ENCODE data around the gene LENG8. TPM values are rescaled to one million over a fixed set of nuclear protein-coding genes. Genes with fewer than 3 reads are reported as not detected.

The LENG8 gene
- total RNA-seq, 2 experiments from 2014 or later: 165 to 170 TPM

DNA sequence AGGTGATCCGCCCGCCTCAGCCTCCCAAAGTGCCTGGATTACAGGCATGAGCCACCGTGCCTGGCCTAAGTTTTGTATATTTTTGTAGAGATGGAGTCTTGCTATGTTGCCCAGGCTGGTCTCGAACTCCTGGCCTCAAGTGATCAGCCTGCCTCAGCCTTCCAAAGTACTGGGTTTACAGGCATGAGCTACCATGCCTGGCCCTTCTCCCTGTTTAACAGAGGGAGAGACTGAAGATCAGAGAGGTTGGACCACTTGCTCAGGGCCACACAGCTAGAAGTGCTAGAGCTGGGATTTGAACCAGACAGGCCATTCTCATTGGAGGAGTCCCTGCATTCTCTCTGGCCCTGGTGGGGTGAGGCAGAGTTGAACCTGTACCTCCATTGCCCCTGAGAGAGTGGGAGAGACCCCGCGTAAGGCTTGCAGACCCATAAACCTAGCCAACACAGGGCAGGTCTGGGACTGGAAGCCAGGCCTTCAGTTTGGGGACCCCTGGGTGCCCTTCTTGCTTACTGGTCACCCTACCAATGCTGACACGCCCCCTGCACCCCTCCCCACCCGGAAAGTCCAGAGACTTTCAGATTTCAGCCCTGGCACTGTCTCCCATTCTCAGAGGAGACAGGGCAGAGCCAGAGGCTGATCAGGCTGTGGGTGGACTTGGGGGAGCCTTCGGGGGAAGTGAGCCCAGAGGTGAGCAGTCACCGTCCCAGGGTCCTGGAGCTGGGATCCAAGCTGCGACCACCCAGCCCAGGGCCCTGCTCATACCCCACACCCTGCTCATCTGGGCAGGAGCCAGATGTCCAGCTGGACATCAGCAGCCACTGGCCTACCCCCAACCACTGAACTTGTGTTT is 20.4 kb upstream of the LENG8 start:
- Mint-ChIP-seq H3K4me1 (ENCODE audit: low read depth) (peaks cover 2% of the 10 kb centered on the region), H3K27me3 (peaks cover 37% of the 10 kb centered on the region), H3K4me3 (no peak overlapping the region), H3K9me3 (no peaks in the 10 kb centered on the region), H3K27ac (no peak overlapping the region), H3K36me3 (ENCODE audit: low read depth) (no peaks in the 10 kb centered on the region)
- ChIA-PET POLR2A (interaction anchor here (1.5 kb wide), 1 partner anchor 10 kb away, joined by 7 read pairs; no protein-coding TSS in a partner anchor), CTCF (interaction anchor here (1.2 kb wide), 1 partner anchor 13 kb away, joined by 3 read pairs; no protein-coding TSS in a partner anchor)
- TF ChIP-seq, protein P1, sequence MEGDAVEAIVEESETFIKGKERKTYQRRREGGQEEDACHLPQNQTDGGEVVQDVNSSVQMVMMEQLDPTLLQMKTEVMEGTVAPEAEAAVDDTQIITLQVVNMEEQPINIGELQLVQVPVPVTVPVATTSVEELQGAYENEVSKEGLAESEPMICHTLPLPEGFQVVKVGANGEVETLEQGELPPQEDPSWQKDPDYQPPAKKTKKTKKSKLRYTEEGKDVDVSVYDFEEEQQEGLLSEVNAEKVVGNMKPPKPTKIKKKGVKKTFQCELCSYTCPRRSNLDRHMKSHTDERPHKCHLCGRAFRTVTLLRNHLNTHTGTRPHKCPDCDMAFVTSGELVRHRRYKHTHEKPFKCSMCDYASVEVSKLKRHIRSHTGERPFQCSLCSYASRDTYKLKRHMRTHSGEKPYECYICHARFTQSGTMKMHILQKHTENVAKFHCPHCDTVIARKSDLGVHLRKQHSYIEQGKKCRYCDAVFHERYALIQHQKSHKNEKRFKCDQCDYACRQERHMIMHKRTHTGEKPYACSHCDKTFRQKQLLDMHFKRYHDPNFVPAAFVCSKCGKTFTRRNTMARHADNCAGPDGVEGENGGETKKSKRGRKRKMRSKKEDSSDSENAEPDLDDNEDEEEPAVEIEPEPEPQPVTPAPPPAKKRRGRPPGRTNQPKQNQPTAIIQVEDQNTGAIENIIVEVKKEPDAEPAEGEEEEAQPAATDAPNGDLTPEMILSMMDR (IDR thresholded peaks at IDR 0.05): no peak
- intact Hi-C loops (cut with micrococcal nuclease): no loop called here
- DNase-seq (no peak), ATAC-seq (no peak)

DNA sequence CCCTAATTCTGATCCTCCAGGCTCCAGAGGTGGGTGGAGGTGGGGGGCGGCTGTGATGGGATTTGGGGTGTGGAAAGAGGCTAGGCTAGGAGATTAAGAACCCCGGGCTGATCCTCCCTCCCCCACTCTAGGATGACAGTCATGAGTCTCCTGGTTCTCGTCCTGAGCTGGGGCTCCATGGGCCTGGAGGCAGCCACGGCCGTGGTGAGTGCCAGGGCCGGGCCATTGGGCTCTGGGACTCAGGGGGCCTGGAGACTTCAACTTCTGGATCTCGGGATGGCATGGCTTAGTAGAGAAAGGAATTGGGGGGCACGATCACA is 19.9 kb upstream of the LENG8 start:
- ATAC-seq: no peak
- no peaks in the 10 kb centered on the region for H3K9me3 Mint-ChIP-seq
- H3K36me3 Mint-ChIP-seq (ENCODE audit: low read depth): no peaks in the 10 kb centered on the region
- TF ChIP-seq, protein P1 (IDR thresholded peaks at IDR 0.05): no peak
- no peak for DNase-seq
- intact Hi-C loops (cut with micrococcal nuclease): no loop called here
- ChIA-PET POLR2A (interaction anchor here (1.5 kb wide), 1 partner anchor 10 kb away, joined by 7 read pairs; no protein-coding TSS in a partner anchor), CTCF (interaction anchor here (1.2 kb wide), 2 partner anchors 13 to 105 kb away, joined by 3 to 4 read pairs; no protein-coding TSS in a partner anchor)
- peaks cover 34% of the 10 kb centered on the region for H3K27me3 Mint-ChIP-seq
- H3K27ac Mint-ChIP-seq: no peak overlapping the region
- peaks cover 2% of the 10 kb centered on the region for H3K4me1 Mint-ChIP-seq (ENCODE audit: low read depth)
- no peak overlapping the region for H3K4me3 Mint-ChIP-seq

DNA sequence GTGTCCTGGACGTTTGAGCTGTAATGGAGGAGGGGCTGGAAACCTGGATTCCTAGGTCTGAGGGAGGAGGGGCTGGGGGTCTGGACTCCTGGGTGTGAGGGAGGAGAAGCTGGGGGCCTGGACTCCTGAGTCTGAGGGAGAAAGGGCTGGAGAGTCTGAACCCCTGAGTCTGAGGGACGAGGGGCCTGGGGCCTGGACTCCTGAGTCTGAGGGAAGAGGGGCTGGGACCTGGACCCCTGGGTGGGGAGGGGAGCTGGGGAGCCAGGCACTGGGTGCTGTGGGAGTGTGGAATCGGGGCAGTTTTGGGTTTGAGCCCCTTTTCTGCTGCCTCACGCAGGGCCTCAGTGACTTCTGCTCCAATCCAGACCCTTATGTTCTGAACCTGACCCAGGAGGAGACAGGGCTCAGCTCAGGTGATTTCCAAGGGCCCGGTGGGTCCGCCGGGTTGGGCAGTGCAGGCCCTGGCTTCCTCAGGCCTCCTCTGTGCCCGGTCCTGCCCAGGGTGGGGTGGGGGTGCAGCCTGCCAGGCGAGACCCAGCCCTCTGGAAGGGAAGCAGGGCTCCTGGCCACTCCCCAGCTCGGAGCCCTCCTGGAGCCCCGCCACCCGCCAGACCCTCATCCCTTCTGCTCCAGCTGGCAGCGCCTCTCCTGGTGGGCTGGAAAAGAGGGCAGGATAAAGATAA is 19.3 kb upstream of the LENG8 start:
- no peak for DNase-seq
- no peak for ATAC-seq
- peaks cover 28% of the 10 kb centered on the region for H3K27me3 Mint-ChIP-seq
- peaks cover 4% of the 10 kb centered on the region for H3K4me1 Mint-ChIP-seq (ENCODE audit: low read depth)
- ChIA-PET CTCF (interaction anchor here (1.0 to 1.2 kb wide), 3 partner anchors 13 to 105 kb away, joined by 3 to 4 read pairs (median 3); no protein-coding TSS in a partner anchor), POLR2A (interaction anchor here (1.5 kb wide), 1 partner anchor 9 kb away, joined by 7 read pairs; no protein-coding TSS in a partner anchor)
- no peak overlapping the region for H3K4me3 Mint-ChIP-seq
- TF ChIP-seq, protein P1 (IDR thresholded peaks at IDR 0.05): no peak
- no peaks in the 10 kb centered on the region for H3K36me3 Mint-ChIP-seq (ENCODE audit: low read depth)
- H3K9me3 Mint-ChIP-seq: no peaks in the 10 kb centered on the region
- intact Hi-C loops (cut with micrococcal nuclease): no loop called here
- no peak overlapping the region for H3K27ac Mint-ChIP-seq

DNA sequence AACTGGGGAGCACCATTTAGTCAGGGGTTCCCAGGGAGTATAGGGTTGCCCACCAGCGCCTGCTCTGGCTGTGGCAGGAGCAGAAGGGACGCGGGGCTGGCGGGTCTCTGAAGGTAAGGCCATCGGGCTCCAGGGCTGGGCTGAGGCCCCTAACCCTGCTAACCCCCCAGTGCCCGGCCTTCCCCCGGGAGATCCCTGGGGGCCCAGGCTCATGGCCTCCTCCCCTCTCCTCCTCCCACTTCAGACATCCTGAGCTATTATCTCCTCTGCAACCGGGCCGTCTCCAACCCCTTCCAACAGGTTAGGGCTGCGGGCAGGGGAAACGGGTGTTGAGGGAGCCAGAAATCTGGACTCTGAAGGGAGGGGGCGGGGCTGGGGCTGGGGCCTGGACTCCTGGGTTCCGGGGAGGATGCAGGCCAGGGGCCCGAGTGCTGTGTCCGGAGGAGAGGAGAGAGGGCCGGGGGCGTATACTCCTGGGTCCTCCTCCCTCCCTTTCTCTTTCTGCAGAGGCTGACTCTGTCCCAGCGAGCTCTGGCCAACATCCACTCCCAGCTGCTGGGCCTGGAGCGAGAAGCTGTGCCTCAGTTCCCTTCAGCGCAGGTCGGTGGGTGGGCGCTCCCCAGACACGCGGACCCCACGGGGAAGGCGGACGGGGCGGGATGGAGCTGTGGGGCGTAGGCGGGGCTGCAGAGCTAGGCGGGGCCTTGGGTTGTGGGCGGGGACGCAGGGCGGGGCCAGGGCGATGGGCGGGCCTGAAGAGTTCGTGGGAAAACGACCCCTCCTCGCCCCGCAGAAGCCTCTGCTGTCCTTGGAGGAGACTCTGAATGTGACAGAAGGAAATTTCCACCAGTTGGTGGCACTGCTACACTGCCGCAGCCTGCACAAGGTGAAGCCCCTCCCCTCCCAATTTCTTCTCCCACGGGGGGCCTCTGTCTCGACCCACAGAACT is 18.4 kb upstream of the LENG8 start:
- peak overlapping the region; percentile 24 for H3K4me3 Mint-ChIP-seq
- TF ChIP-seq, protein P1 (IDR thresholded peaks at IDR 0.05): no peak
- peak; percentile 64 for DNase-seq
- CTCF ChIA-PET: interaction anchor here (1.0 to 1.2 kb wide), 4 partner anchors 9 to 106 kb away, joined by 3 to 4 read pairs (median 3); partner anchors contain the start of gene TTYH1
- intact Hi-C loops (cut with micrococcal nuclease): no loop called here
- no peaks in the 10 kb centered on the region for H3K36me3 Mint-ChIP-seq (ENCODE audit: low read depth)
- H3K27ac Mint-ChIP-seq: no peak overlapping the region
- ATAC-seq: peak; percentile 81
- POLR2A ChIA-PET: interaction anchor here (0.7 to 1.5 kb wide), 2 partner anchors 8 to 17 kb away, joined by 3 to 7 read pairs; no protein-coding TSS in a partner anchor
- H3K9me3 Mint-ChIP-seq: no peaks in the 10 kb centered on the region
- peaks cover 10% of the 10 kb centered on the region for H3K4me1 Mint-ChIP-seq (ENCODE audit: low read depth)
- peaks cover 19% of the 10 kb centered on the region for H3K27me3 Mint-ChIP-seq

Data from activated CD8-positive, alpha-beta T cell treated with anti-CD3 and anti-CD28 coated beads for 36 hours (primary cell).